Umbilical cord (tissue), 2 donors: ENCODE measurements around the gene PIP4K2A. TPM values are rescaled to one million over a fixed set of nuclear protein-coding genes. Genes with fewer than 3 reads are reported as not detected.

Experiments used
- DNase-seq: peaks from one replicate; pipeline ENCODE4 v3.0.0-alpha.2; 2015; ENCODE audit warnings: low spot score
- total RNA-seq: library from RNA; depleted of rRNA; stranded (reverse); fragments of >200 nt; gene quantifications from one replicate; pipeline ENCODE4 v1.2.3, GENCODE V29; 2014; ENCODE audit warnings: low replicate concordance; ENCODE audit not compliant: insufficient read depth

The PIP4K2A gene
- total RNA-seq, 1 donor from 2014 or later, result 35.9 TPM

GRCh38 chr10:22641743-22642142, 72.6 kb downstream of the PIP4K2A start:
- DNase-seq, result no peak

GRCh38 chr10:22640359-22640758, 74.0 kb downstream of the PIP4K2A start:
- no peak for DNase-seq

- no peak for DNase-seq
Measured at GRCh38 chr10:22638863-22639262, 75.5 kb downstream of the PIP4K2A start.

- DNase-seq, result no peak
Measured at GRCh38 chr10:22637491-22637890, 76.9 kb downstream of the PIP4K2A start.

- no peak for DNase-seq
Measured at GRCh38 chr10:22635650-22636049, 78.7 kb downstream of the PIP4K2A start.

GRCh38 chr10:22634606-22635459, 79.5 kb downstream of the PIP4K2A start:
- DNase-seq, result no peak

GRCh38 chr10:22634093-22634492, 80.3 kb downstream of the PIP4K2A start:
- DNase-seq, result no peak

GRCh38 chr10:22633528-22633927, 80.8 kb downstream of the PIP4K2A start:
- DNase-seq, result no peak

GRCh38 chr10:22633106-22633505, 81.3 kb downstream of the PIP4K2A start:
- DNase-seq, result peak; percentile 56

GRCh38 chr10:22631646-22632278, 82.6 kb downstream of the PIP4K2A start:
- no peak for DNase-seq

GRCh38 chr10:22631185-22631584, 83.2 kb downstream of the PIP4K2A start:
- no peak for DNase-seq

GRCh38 chr10:22630234-22631174, 83.9 kb downstream of the PIP4K2A start:
- DNase-seq, result no peak

GRCh38 chr10:22629852-22630233, 84.5 kb downstream of the PIP4K2A start:
- DNase-seq, result no peak

- no peak for DNase-seq
Measured at GRCh38 chr10:22629126-22629525, 85.3 kb downstream of the PIP4K2A start.

GRCh38 chr10:22628309-22628708, 86.1 kb downstream of the PIP4K2A start:
- no peak for DNase-seq

- DNase-seq, result no peak
Measured at GRCh38 chr10:22626784-22627183, 87.6 kb downstream of the PIP4K2A start.

- no peak for DNase-seq
Measured at GRCh38 chr10:22625516-22626290, 88.7 kb downstream of the PIP4K2A start.

- DNase-seq, result peak; percentile 77
Measured at GRCh38 chr10:22624287-22624738, 90.1 kb downstream of the PIP4K2A start.

GRCh38 chr10:22623633-22624253, 90.6 kb downstream of the PIP4K2A start:
- DNase-seq, result no peak

GRCh38 chr10:22622242-22622806, 92.1 kb downstream of the PIP4K2A start:
- DNase-seq, result no peak
